A549 (cell line): ENCODE results near the gene NFYC.
"Not testable (repeated sequence)": the region's sequence is repeated elsewhere in the genome, so short reads cannot be mapped to it uniquely, and the experiment has no call there.

ENCODE experiments used
- CEBPB ChIP-seq, 2 experiments: fragments of >200 bp in 1 of 2; sonication (Bioruptor Twin) in 1 of 2; formaldehyde crosslinking in 1 of 2; IDR thresholded peaks; 2 replicates each; pipeline ENCODE4 v1.6.1; 2012 to 2016
- EP300 ChIP-seq, 2 experiments: fragments of >200 bp; sonication (Bioruptor Twin); formaldehyde crosslinking; IDR thresholded peaks; 2 replicates in 1 of 2; 3 replicates in 1 of 2; pipeline ENCODE4 v1.6.1; 2016 to 2017
- FOSL2 ChIP-seq, 2 experiments: fragments of 450-650 bp in 1 of 2; fragments of >200 bp in 1 of 2; sonication (Bioruptor Twin) in 1 of 2; formaldehyde crosslinking; IDR thresholded peaks; 2 replicates each; pipeline versions ENCODE4 v1.5.0 to v1.6.1; 2016 to 2020; ENCODE audit warnings: mild to moderate bottlenecking in 1 of 2, moderate library complexity in 1 of 2
- JUNB ChIP-seq: fragments of >200 bp; sonication (Bioruptor Twin); formaldehyde crosslinking; IDR thresholded peaks from 2 replicates; pipeline ENCODE4 v1.6.1; 2016
- MAZ ChIP-seq: fragments of 150-350 bp; IDR thresholded peaks from 2 replicates; pipeline ENCODE4 v1.6.1; 2014; ENCODE audit warnings: antibody characterized with exemption, low read depth, low read length, borderline replicate concordance
- POLR2A ChIP-seq: IDR thresholded peaks from 2 replicates; pipeline ENCODE4 v1.6.1; 2012; ENCODE audit warnings: mild to moderate bottlenecking, low read length
- TF ChIP-seq, protein P1 (sequence below): fragments of >200 bp; sonication (Bioruptor Twin); formaldehyde crosslinking; IDR thresholded peaks from 3 replicates; pipeline ENCODE4 v1.5.1; 2016
- TF ChIP-seq, protein P2 (sequence below): fragments of 150-350 bp; IDR thresholded peaks from 2 replicates; pipeline ENCODE4 v1.6.1; 2014; ENCODE audit warnings: low read depth, mild to moderate bottlenecking, low read length
- TF ChIP-seq, protein P3 (sequence below): fragments of 200-600 bp; sonication (generic); IDR thresholded peaks from 2 replicates; pipeline ENCODE4 v1.6.1; 2016; ENCODE audit warnings: antibody characterized with exemption, mild to moderate bottlenecking, moderate library complexity

DNA sequence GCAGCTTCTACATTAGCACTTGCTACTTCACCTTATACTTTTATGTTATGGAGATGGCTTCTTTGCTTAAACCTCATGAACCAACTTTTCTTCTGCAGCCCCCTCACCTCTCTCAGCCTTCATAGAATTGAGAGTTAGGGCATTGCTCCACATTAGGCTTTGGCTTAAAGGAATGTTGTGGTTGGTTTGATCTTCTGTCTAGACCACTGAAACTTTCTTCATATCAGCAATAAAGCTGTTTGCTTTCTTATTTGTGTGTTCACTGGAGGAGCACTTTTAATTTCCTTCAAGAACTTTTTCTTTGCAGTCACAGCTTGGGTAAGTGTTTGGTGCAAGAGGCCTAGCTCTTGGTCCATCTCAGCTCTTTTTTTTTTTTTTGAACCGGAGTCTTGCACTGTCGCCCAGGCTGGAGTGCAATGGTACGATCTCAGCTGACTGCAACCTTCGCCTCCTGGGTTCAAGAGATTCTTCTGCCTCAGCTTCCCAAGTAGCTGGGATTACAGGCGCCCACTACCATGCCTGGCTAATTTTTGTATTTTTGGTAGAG is 37.9 kb downstream of the NFYC start:
- TF ChIP-seq POLR2A; MAZ; CEBPB (IDR thresholded peaks at IDR 0.05); FOSL2 (IDR thresholded peaks at IDR 0.05); FOSL2 (CRISPR knock-in tag; IDR thresholded peaks at IDR 0.05); JUNB; EP300 (IDR thresholded peaks at IDR 0.05): not testable (repeated sequence)
- TF ChIP-seq, protein P1, sequence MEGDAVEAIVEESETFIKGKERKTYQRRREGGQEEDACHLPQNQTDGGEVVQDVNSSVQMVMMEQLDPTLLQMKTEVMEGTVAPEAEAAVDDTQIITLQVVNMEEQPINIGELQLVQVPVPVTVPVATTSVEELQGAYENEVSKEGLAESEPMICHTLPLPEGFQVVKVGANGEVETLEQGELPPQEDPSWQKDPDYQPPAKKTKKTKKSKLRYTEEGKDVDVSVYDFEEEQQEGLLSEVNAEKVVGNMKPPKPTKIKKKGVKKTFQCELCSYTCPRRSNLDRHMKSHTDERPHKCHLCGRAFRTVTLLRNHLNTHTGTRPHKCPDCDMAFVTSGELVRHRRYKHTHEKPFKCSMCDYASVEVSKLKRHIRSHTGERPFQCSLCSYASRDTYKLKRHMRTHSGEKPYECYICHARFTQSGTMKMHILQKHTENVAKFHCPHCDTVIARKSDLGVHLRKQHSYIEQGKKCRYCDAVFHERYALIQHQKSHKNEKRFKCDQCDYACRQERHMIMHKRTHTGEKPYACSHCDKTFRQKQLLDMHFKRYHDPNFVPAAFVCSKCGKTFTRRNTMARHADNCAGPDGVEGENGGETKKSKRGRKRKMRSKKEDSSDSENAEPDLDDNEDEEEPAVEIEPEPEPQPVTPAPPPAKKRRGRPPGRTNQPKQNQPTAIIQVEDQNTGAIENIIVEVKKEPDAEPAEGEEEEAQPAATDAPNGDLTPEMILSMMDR: not testable (repeated sequence)
- TF ChIP-seq, protein P2, sequence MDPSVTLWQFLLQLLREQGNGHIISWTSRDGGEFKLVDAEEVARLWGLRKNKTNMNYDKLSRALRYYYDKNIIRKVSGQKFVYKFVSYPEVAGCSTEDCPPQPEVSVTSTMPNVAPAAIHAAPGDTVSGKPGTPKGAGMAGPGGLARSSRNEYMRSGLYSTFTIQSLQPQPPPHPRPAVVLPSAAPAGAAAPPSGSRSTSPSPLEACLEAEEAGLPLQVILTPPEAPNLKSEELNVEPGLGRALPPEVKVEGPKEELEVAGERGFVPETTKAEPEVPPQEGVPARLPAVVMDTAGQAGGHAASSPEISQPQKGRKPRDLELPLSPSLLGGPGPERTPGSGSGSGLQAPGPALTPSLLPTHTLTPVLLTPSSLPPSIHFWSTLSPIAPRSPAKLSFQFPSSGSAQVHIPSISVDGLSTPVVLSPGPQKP: not testable (repeated sequence)
- TF ChIP-seq, protein P3, sequence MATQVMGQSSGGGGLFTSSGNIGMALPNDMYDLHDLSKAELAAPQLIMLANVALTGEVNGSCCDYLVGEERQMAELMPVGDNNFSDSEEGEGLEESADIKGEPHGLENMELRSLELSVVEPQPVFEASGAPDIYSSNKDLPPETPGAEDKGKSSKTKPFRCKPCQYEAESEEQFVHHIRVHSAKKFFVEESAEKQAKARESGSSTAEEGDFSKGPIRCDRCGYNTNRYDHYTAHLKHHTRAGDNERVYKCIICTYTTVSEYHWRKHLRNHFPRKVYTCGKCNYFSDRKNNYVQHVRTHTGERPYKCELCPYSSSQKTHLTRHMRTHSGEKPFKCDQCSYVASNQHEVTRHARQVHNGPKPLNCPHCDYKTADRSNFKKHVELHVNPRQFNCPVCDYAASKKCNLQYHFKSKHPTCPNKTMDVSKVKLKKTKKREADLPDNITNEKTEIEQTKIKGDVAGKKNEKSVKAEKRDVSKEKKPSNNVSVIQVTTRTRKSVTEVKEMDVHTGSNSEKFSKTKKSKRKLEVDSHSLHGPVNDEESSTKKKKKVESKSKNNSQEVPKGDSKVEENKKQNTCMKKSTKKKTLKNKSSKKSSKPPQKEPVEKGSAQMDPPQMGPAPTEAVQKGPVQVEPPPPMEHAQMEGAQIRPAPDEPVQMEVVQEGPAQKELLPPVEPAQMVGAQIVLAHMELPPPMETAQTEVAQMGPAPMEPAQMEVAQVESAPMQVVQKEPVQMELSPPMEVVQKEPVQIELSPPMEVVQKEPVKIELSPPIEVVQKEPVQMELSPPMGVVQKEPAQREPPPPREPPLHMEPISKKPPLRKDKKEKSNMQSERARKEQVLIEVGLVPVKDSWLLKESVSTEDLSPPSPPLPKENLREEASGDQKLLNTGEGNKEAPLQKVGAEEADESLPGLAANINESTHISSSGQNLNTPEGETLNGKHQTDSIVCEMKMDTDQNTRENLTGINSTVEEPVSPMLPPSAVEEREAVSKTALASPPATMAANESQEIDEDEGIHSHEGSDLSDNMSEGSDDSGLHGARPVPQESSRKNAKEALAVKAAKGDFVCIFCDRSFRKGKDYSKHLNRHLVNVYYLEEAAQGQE: not testable (repeated sequence)
